A549 (cell line): ENCODE results near the gene KLHDC1. TPM values are rescaled to one million over a fixed set of nuclear protein-coding genes. Genes with fewer than 3 reads are reported as not detected.
"Not testable (repeated sequence)": the region's sequence is repeated elsewhere in the genome, so short reads cannot be mapped to it uniquely, and the experiment has no call there.

Experiments used
- ATAC-seq, 2 experiments: fragments of 200-7000 bp in 1 of 2; fragments of >200 bp in 1 of 2; cut with Nextera tagmentation in 1 of 2; cut with Tn5 transposase in 1 of 2; 3 replicates each; pipeline versions ENCODE4 v1.8.0 to v1.9.1; 2018 to 2020; ENCODE audit warnings: mild to moderate bottlenecking in 1 of 2, moderate library complexity in 1 of 2
- CTCF ChIA-PET: fragments of 300-600 bp; sonication (Branson Sonifier 250); formaldehyde crosslinking; extraction: SDS; loops from one replicate; lab custom pipeline; 2021; ENCODE audit warnings: antibody characterized with exemption, inconsistent platforms; lab: Yijun Ruan, JAX
- POLR2A ChIA-PET: fragments of 350-600 bp; formaldehyde crosslinking; extraction: SDS; loops from one replicate; lab custom pipeline; 2021; ENCODE audit warnings: antibody characterized with exemption, inconsistent platforms; lab: Yijun Ruan, JAX
- DNase-seq, 2 experiments: peaks; one replicate each; pipeline versions ENCODE4 v3.0.0 to v3.0.0-alpha.2; 2011 to 2016; ENCODE audit warnings: low read depth in 1 of 2, low spot score in 1 of 2
- FAIRE-seq: peaks from 2 replicates; lab custom pipeline; 2011; peaks lifted over from hg19 to GRCh38; lab: Jason Lieb, UNC
- H3K27ac ChIP-seq, 2 experiments: fragments of >200 bp; sonication (Bioruptor Twin); formaldehyde crosslinking; 3 replicates each; pipeline ENCODE4 v1.5.1; 2016 to 2017
- H3K4me1 ChIP-seq: fragments of >200 bp; sonication (Bioruptor Twin); formaldehyde crosslinking; 3 replicates; pipeline ENCODE4 v1.6.1; 2016
- H3K4me2 ChIP-seq: fragments of >200 bp; sonication (Bioruptor Twin); formaldehyde crosslinking; 3 replicates; pipeline ENCODE4 v1.6.1; 2016
- H3K4me3 ChIP-seq: fragments of >200 bp; sonication (Bioruptor Twin); formaldehyde crosslinking; 3 replicates; pipeline ENCODE4 v1.5.1; 2016
- H3K9me3 ChIP-seq: fragments of >200 bp; sonication (Bioruptor Twin); formaldehyde crosslinking; 3 replicates; pipeline ENCODE4 v1.6.1; 2016
- BHLHE40 ChIP-seq: IDR thresholded peaks from 2 replicates; pipeline ENCODE4 v1.6.1; 2012; ENCODE audit warnings: low read depth, low read length, inconsistent platforms
- CHD2 ChIP-seq: fragments of 150-350 bp; IDR thresholded peaks from 2 replicates; pipeline ENCODE4 v1.6.1; 2014; ENCODE audit warnings: low read length; ENCODE audit not compliant: partially characterized antibody
- E2F6 ChIP-seq: IDR thresholded peaks from 2 replicates; pipeline ENCODE4 v1.6.1; 2012; ENCODE audit warnings: low read depth, borderline replicate concordance
- EP300 ChIP-seq, 2 experiments: fragments of >200 bp; sonication (Bioruptor Twin); formaldehyde crosslinking; IDR thresholded peaks; 2 replicates in 1 of 2; 3 replicates in 1 of 2; pipeline ENCODE4 v1.6.1; 2016 to 2017
- ESRRA ChIP-seq: fragments of 150-350 bp; IDR thresholded peaks from 2 replicates; pipeline ENCODE4 v1.6.1; 2014; ENCODE audit warnings: mild to moderate bottlenecking, low read length, borderline replicate concordance
- GATA3 ChIP-seq: IDR thresholded peaks from 2 replicates; pipeline ENCODE4 v1.6.1; 2012; ENCODE audit warnings: borderline replicate concordance
- HEYL ChIP-seq: fragments of 250-450 bp; sonication (Bioruptor Pico); IDR thresholded peaks from 2 replicates; pipeline ENCODE4 v1.8.0; 2021; ENCODE audit warnings: mild to moderate bottlenecking, moderate library complexity
- HOXB5 ChIP-seq: fragments of 250-450 bp; sonication (Bioruptor Pico); IDR thresholded peaks from 2 replicates; pipeline ENCODE4 v1.5.0; 2020; ENCODE audit warnings: mild to moderate bottlenecking, moderate library complexity
- KDM1A ChIP-seq: fragments of 200-600 bp; sonication (generic); IDR thresholded peaks from 2 replicates; pipeline ENCODE4 v1.6.1; 2016; ENCODE audit warnings: low read depth, mild to moderate bottlenecking
- KDM5A ChIP-seq: fragments of 200-600 bp; sonication (generic); IDR thresholded peaks from 2 replicates; pipeline ENCODE4 v1.6.1; 2016; ENCODE audit warnings: antibody characterized with exemption, mild to moderate bottlenecking
- MAZ ChIP-seq: fragments of 150-350 bp; IDR thresholded peaks from 2 replicates; pipeline ENCODE4 v1.6.1; 2014; ENCODE audit warnings: antibody characterized with exemption, low read depth, low read length, borderline replicate concordance
- MYC ChIP-seq: IDR thresholded peaks from 2 replicates; pipeline ENCODE4 v1.6.1; 2012; ENCODE audit warnings: mild to moderate bottlenecking, inconsistent platforms, low read length, improper control_type of control experiment, borderline replicate concordance
- NPAS2 ChIP-seq: fragments of 250-450 bp; sonication (Bioruptor Pico); IDR thresholded peaks from 2 replicates; pipeline ENCODE4 v1.8.0; 2022; ENCODE audit warnings: mild to moderate bottlenecking, moderate library complexity, borderline replicate concordance
- PHF8 ChIP-seq: fragments of 200-600 bp; sonication (generic); IDR thresholded peaks from 2 replicates; pipeline ENCODE4 v1.6.1; 2016; ENCODE audit warnings: low read depth, mild to moderate bottlenecking, antibody characterized with exemption, moderate library complexity, borderline replicate concordance
- RAD21 ChIP-seq, 2 experiments: fragments of >200 bp in 1 of 2; sonication (Bioruptor Twin) in 1 of 2; formaldehyde crosslinking in 1 of 2; IDR thresholded peaks in 1 of 2; conservative IDR thresholded peaks in 1 of 2; 2 replicates in 1 of 2; 3 replicates in 1 of 2; pipeline ENCODE4 v1.6.1; 2012 to 2018; ENCODE audit warnings: inconsistent platforms in 1 of 2
- RFX5 ChIP-seq: fragments of 450-650 bp; IDR thresholded peaks from 2 replicates; pipeline ENCODE4 v1.7.1; 2014; ENCODE audit warnings: antibody characterized with exemption, mild to moderate bottlenecking, moderate library complexity
- SMC3 ChIP-seq: fragments of >200 bp; sonication (Bioruptor Twin); formaldehyde crosslinking; IDR thresholded peaks from 3 replicates; pipeline ENCODE4 v1.6.1; 2018; ENCODE audit warnings: inconsistent platforms
- TFCP2L1 ChIP-seq: fragments of 250-450 bp; sonication (Bioruptor Pico); IDR thresholded peaks from 2 replicates; pipeline ENCODE4 v1.5.0; 2021; ENCODE audit warnings: mild to moderate bottlenecking
- TP53 ChIP-seq: fragments of 250-450 bp; sonication (Bioruptor Pico); IDR thresholded peaks from 2 replicates; pipeline ENCODE4 v1.5.0; 2021; ENCODE audit warnings: mild to moderate bottlenecking, moderate library complexity
- ZC3H11A ChIP-seq: fragments of 450-650 bp; IDR thresholded peaks from 2 replicates; pipeline ENCODE4 v1.6.1; 2014; ENCODE audit warnings: antibody characterized with exemption, mild to moderate bottlenecking
- ZSCAN20 ChIP-seq: fragments of 250-450 bp; sonication (Bioruptor Pico); IDR thresholded peaks from 2 replicates; pipeline ENCODE4 v1.8.0; 2022; ENCODE audit warnings: mild to moderate bottlenecking, moderate library complexity
- WGBS: methylation state at CpG from one replicate; pipeline ENCODE4 v1.1.6; 2017; ENCODE audit errors: missing lambda C conversion rate; 5-methylcytosine and 5-hydroxymethylcytosine counted together
- polyA plus RNA-seq, 4 experiments: library from polyadenylated mRNA; depleted of rRNA in 3 of 4; stranded (reverse); fragments of >200 nt; fragmentation: RNase III in 1 of 4; extraction: RNeasy Plus Mini Kit Qiagen cat#74134 plus additional on column Dnase treatment in 1 of 4; gene quantifications; 2 replicates in 3 of 4; 3 replicates in 1 of 4; pipeline ENCODE4 v1.2.3, GENCODE V29; 2011 to 2017
- TF ChIP-seq, protein P1 (sequence below): fragments of >200 bp; sonication (Bioruptor Twin); formaldehyde crosslinking; IDR thresholded peaks from 3 replicates; pipeline ENCODE4 v1.6.1; 2016
- TF ChIP-seq, protein P2 (sequence below): fragments of 250-450 bp; sonication (Bioruptor Pico); IDR thresholded peaks from 2 replicates; pipeline ENCODE4 v1.5.0; 2021; ENCODE audit warnings: mild to moderate bottlenecking, moderate library complexity, borderline replicate concordance
- TF ChIP-seq, protein P3 (sequence below): IDR thresholded peaks from 2 replicates; pipeline ENCODE4 v1.6.1; 2012
- TF ChIP-seq, protein P4 (sequence below): fragments of >200 bp; sonication (Bioruptor Twin); formaldehyde crosslinking; IDR thresholded peaks from 3 replicates; pipeline ENCODE4 v1.5.1; 2016

Gene KLHDC1
- polyA plus RNA-seq, 2 of the 4 experiments (the other 2 are of a cell fraction), result 0.74 to 1.1 TPM

DNA sequence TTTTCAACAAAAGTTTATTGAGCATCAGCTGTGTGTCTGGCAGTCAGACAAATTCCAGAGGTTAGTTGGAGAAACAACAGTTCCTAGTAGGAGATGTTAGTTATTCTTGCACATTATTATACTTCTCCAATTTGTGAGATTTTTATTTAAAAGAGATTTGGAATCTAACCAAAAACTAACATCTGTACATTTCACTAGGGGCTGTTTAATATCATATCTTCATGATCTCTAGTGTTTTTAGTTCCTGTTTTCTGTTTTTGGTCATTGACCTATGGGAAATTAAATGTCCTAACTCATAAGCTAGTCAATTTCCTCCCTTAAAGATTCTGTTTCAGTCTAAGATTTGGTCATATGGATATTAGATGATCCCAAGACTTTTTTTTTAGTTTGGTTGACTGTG is 40.9 kb downstream of the KLHDC1 start:
- ATAC-seq, result no peak

GRCh38 chr14:49735669-49736068 is 42.7 kb downstream of the KLHDC1 start:
- ATAC-seq, H3K4me3 ChIP-seq, H3K9me3 ChIP-seq, FAIRE-seq, DNase-seq, CTCF ChIA-PET, H3K4me1 ChIP-seq, H3K27ac ChIP-seq, POLR2A ChIA-PET, H3K4me2 ChIP-seq: not testable (repeated sequence)
- 76% methylated on average over 4 of the region's 4 CpGs for WGBS

More for the DNA sequence above, 40.9 kb downstream of the KLHDC1 start:
- ChIA-PET POLR2A (interaction anchor here (0.7 kb wide), 1 partner anchor 100 kb away, joined by 5 read pairs; no protein-coding TSS in a partner anchor), CTCF (interaction anchor here (0.6 to 1.0 kb wide), 2 partner anchors 9 to 21 kb away, joined by 3 to 5 read pairs; no protein-coding TSS in a partner anchor)
- H3K4me2 ChIP-seq, result no peak overlapping the region
- H3K4me3 ChIP-seq, result no peak overlapping the region
- no peak for DNase-seq
- no peak for FAIRE-seq
- H3K4me1 ChIP-seq, result no peaks in the 10 kb centered on the region
- no peaks in the 10 kb centered on the region for H3K9me3 ChIP-seq
- no peak overlapping the region for H3K27ac ChIP-seq
- TF ChIP-seq HOXB5 (no peak), RAD21 (conservative IDR thresholded peaks at IDR 0.05 in 1 of 2, IDR thresholded peaks at IDR 0.05 in 1 of 2) (no peak), HEYL (no peak), KDM1A (no peak), PHF8 (no peak), ESRRA (no peak), BHLHE40 (no peak), E2F6 (no peak), NPAS2 (CRISPR knock-in tag) (no peak), MYC (no peak), EP300 (IDR thresholded peaks at IDR 0.05) (no peak), ZC3H11A (no peak), TP53 (CRISPR knock-in tag) (no peak), MAZ (no peak), SMC3 (no peak)
- TF ChIP-seq, protein P1, sequence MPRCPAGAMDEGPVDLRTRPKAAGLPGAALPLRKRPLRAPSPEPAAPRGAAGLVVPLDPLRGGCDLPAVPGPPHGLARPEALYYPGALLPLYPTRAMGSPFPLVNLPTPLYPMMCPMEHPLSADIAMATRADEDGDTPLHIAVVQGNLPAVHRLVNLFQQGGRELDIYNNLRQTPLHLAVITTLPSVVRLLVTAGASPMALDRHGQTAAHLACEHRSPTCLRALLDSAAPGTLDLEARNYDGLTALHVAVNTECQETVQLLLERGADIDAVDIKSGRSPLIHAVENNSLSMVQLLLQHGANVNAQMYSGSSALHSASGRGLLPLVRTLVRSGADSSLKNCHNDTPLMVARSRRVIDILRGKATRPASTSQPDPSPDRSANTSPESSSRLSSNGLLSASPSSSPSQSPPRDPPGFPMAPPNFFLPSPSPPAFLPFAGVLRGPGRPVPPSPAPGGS, result no peak
- TF ChIP-seq, protein P2, sequence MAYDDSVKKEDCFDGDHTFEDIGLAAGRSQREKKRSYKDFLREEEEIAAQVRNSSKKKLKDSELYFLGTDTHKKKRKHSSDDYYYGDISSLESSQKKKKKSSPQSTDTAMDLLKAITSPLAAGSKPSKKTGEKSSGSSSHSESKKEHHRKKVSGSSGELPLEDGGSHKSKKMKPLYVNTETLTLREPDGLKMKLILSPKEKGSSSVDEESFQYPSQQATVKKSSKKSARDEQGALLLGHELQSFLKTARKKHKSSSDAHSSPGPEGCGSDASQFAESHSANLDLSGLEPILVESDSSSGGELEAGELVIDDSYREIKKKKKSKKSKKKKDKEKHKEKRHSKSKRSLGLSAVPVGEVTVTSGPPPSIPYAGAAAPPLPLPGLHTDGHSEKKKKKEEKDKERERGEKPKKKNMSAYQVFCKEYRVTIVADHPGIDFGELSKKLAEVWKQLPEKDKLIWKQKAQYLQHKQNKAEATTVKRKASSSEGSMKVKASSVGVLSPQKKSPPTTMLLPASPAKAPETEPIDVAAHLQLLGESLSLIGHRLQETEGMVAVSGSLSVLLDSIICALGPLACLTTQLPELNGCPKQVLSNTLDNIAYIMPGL (CRISPR knock-in tag), result no peak
- TF ChIP-seq, protein P3, sequence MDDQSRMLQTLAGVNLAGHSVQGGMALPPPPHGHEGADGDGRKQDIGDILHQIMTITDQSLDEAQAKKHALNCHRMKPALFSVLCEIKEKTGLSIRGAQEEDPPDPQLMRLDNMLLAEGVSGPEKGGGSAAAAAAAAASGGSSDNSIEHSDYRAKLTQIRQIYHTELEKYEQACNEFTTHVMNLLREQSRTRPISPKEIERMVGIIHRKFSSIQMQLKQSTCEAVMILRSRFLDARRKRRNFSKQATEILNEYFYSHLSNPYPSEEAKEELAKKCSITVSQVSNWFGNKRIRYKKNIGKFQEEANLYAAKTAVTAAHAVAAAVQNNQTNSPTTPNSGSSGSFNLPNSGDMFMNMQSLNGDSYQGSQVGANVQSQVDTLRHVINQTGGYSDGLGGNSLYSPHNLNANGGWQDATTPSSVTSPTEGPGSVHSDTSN, result no peak

DNA sequence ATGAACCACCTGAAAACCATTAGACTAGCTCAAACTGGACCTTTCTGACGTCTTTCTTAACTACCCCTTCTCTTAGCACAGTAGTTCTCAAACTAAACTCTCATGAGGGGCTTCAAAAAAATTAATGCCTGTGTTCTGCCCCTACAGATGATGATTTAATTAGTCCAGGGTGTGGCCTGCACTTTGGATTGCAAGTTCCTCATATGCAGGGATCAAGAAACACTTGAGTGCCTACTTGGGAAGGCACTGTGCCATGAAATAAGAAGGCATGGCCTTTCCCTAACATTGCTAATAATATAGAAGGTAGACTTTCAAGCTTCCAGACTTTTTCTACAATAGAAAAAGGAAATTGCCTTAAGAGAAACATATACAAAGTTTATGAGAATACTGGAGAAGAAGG is 52.3 kb downstream of the KLHDC1 start:
- DNase-seq, result no peak
- no peaks in the 10 kb centered on the region for H3K9me3 ChIP-seq
- WGBS, result 30% methylated on average over 1 of the region's 1 CpG
- ChIA-PET POLR2A (no interaction called here), CTCF (no interaction called here)
- FAIRE-seq, result no peak
- H3K4me1 ChIP-seq, result no peaks in the 10 kb centered on the region
- no peak overlapping the region for H3K4me2 ChIP-seq
- H3K4me3 ChIP-seq, result no peak overlapping the region
- TF ChIP-seq GATA3 (no peak), SMC3 (no peak), MAZ (no peak), KDM5A (no peak), ZSCAN20 (CRISPR knock-in tag) (no peak), CHD2 (no peak), BHLHE40 (no peak), RFX5 (no peak), TFCP2L1 (CRISPR knock-in tag) (no peak)
- TF ChIP-seq, protein P4, sequence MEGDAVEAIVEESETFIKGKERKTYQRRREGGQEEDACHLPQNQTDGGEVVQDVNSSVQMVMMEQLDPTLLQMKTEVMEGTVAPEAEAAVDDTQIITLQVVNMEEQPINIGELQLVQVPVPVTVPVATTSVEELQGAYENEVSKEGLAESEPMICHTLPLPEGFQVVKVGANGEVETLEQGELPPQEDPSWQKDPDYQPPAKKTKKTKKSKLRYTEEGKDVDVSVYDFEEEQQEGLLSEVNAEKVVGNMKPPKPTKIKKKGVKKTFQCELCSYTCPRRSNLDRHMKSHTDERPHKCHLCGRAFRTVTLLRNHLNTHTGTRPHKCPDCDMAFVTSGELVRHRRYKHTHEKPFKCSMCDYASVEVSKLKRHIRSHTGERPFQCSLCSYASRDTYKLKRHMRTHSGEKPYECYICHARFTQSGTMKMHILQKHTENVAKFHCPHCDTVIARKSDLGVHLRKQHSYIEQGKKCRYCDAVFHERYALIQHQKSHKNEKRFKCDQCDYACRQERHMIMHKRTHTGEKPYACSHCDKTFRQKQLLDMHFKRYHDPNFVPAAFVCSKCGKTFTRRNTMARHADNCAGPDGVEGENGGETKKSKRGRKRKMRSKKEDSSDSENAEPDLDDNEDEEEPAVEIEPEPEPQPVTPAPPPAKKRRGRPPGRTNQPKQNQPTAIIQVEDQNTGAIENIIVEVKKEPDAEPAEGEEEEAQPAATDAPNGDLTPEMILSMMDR, result no peak
- TF ChIP-seq, all 56 proteins: peak for 0
- no peak overlapping the region for H3K27ac ChIP-seq
- ATAC-seq, result no peak

GRCh38 chr14:49746476-49746875 is 53.6 kb downstream of the KLHDC1 start:
- H3K9me3 ChIP-seq, POLR2A ChIA-PET, FAIRE-seq, CTCF ChIA-PET, H3K4me1 ChIP-seq, H3K27ac ChIP-seq, H3K4me2 ChIP-seq, ATAC-seq, H3K4me3 ChIP-seq, DNase-seq: not testable (repeated sequence)
